Measurements from ENCODE around the gene SIL1. TPM values are rescaled to one million over a fixed set of nuclear protein-coding genes. Genes with fewer than 3 reads are reported as not detected.

The SIL1 gene
- total and polyA plus RNA-seq, 9 of the 15 experiments (the other 6 are each of a cell fraction or from before 2014, with no cell fraction given) = 1.3 to 30.5 (median 18.1) TPM

DNA sequence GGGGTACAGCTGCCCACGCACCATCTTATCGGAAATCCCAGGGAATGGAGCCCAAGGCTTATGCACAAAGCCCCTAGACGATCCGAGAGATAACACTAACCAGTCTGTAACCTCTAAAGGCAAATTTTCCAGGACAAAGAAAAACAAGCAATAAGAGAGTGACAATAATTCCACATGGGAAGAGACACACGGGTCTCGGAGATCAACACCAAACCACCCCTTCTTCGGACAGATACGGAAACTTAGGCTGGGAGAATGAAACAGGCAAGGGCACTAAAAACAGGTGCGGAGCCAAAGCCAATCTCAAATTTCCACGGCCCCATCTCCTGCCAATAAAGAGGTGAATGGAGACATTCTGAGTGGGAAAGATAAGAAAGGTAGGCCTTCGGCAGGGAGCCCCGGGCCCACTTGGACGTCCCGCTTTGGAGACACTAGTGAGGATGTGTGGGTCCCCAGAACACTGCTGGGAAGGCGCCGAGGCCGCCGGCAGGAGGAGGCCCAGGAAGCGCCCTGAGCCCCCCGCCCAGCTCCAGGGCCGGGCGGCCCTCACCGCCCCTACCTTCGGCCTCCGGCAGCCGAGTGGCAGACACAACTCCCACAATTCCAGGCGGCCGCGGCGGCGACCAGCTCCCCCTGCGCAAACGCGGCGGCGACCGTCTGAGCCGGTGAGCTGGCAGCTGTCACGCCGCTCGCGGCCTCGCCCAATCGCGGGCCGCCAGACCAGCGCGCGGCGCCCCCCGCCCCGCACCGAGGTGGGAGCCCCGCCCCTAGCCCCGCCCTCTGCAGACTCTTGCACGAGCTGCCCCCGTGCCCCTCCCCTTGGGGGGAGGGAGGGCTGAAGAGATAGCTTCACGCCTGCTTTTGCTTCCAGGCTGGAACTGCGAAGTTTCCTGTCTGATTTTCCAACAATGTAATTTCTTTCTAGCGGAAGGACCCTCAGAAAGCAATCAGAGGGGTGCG lies at the start of gene SIL1 (continued):
- TF ChIP-seq, protein P1, sequence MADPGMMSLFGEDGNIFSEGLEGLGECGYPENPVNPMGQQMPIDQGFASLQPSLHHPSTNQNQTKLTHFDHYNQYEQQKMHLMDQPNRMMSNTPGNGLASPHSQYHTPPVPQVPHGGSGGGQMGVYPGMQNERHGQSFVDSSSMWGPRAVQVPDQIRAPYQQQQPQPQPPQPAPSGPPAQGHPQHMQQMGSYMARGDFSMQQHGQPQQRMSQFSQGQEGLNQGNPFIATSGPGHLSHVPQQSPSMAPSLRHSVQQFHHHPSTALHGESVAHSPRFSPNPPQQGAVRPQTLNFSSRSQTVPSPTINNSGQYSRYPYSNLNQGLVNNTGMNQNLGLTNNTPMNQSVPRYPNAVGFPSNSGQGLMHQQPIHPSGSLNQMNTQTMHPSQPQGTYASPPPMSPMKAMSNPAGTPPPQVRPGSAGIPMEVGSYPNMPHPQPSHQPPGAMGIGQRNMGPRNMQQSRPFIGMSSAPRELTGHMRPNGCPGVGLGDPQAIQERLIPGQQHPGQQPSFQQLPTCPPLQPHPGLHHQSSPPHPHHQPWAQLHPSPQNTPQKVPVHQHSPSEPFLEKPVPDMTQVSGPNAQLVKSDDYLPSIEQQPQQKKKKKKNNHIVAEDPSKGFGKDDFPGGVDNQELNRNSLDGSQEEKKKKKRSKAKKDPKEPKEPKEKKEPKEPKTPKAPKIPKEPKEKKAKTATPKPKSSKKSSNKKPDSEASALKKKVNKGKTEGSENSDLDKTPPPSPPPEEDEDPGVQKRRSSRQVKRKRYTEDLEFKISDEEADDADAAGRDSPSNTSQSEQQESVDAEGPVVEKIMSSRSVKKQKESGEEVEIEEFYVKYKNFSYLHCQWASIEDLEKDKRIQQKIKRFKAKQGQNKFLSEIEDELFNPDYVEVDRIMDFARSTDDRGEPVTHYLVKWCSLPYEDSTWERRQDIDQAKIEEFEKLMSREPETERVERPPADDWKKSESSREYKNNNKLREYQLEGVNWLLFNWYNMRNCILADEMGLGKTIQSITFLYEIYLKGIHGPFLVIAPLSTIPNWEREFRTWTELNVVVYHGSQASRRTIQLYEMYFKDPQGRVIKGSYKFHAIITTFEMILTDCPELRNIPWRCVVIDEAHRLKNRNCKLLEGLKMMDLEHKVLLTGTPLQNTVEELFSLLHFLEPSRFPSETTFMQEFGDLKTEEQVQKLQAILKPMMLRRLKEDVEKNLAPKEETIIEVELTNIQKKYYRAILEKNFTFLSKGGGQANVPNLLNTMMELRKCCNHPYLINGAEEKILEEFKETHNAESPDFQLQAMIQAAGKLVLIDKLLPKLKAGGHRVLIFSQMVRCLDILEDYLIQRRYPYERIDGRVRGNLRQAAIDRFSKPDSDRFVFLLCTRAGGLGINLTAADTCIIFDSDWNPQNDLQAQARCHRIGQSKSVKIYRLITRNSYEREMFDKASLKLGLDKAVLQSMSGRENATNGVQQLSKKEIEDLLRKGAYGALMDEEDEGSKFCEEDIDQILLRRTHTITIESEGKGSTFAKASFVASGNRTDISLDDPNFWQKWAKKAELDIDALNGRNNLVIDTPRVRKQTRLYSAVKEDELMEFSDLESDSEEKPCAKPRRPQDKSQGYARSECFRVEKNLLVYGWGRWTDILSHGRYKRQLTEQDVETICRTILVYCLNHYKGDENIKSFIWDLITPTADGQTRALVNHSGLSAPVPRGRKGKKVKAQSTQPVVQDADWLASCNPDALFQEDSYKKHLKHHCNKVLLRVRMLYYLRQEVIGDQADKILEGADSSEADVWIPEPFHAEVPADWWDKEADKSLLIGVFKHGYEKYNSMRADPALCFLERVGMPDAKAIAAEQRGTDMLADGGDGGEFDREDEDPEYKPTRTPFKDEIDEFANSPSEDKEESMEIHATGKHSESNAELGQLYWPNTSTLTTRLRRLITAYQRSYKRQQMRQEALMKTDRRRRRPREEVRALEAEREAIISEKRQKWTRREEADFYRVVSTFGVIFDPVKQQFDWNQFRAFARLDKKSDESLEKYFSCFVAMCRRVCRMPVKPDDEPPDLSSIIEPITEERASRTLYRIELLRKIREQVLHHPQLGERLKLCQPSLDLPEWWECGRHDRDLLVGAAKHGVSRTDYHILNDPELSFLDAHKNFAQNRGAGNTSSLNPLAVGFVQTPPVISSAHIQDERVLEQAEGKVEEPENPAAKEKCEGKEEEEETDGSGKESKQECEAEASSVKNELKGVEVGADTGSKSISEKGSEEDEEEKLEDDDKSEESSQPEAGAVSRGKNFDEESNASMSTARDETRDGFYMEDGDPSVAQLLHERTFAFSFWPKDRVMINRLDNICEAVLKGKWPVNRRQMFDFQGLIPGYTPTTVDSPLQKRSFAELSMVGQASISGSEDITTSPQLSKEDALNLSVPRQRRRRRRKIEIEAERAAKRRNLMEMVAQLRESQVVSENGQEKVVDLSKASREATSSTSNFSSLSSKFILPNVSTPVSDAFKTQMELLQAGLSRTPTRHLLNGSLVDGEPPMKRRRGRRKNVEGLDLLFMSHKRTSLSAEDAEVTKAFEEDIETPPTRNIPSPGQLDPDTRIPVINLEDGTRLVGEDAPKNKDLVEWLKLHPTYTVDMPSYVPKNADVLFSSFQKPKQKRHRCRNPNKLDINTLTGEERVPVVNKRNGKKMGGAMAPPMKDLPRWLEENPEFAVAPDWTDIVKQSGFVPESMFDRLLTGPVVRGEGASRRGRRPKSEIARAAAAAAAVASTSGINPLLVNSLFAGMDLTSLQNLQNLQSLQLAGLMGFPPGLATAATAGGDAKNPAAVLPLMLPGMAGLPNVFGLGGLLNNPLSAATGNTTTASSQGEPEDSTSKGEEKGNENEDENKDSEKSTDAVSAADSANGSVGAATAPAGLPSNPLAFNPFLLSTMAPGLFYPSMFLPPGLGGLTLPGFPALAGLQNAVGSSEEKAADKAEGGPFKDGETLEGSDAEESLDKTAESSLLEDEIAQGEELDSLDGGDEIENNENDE (IDR thresholded peaks at IDR 0.05; ENCODE audit: low read depth, low read length) = no peak
- TF ChIP-seq KDM2B (CRISPR knock-in tag; IDR thresholded peaks at IDR 0.05) (no peak), MYBL2 (IDR thresholded peaks at IDR 0.05; ENCODE audit: low read depth) (no peak), MYBL2 (CRISPR knock-in tag; IDR thresholded peaks at IDR 0.05; ENCODE audit: borderline replicate concordance) (no peak), FOXK1 (CRISPR knock-in tag; IDR thresholded peaks at IDR 0.05; ENCODE audit: borderline replicate concordance) (peak; percentile 53; the same call in 1 of the 2 replicates), PCBP2 (IDR thresholded peaks at IDR 0.05; ENCODE audit: low read depth, low read length, poor library complexity, severe bottlenecking) (no peak), ARNT (IDR thresholded peaks at IDR 0.05) (peak in 1 of 2 experiments; percentile 42; a peak in 1 of 4 replicates), LEF1 (IDR thresholded peaks at IDR 0.05) (no peak), MBD2 (IDR thresholded peaks at IDR 0.05; ENCODE audit: borderline replicate concordance, low read depth) (peak; percentile 70; the same call in 1 of the 2 replicates), HNRNPH1 (optimal IDR thresholded peaks at IDR 0.05; ENCODE audit: low read depth, low read length) (no peak), ZNF717 (CRISPR knock-in tag; IDR thresholded peaks at IDR 0.05) (no peak)
- TF ChIP-seq, protein P2, sequence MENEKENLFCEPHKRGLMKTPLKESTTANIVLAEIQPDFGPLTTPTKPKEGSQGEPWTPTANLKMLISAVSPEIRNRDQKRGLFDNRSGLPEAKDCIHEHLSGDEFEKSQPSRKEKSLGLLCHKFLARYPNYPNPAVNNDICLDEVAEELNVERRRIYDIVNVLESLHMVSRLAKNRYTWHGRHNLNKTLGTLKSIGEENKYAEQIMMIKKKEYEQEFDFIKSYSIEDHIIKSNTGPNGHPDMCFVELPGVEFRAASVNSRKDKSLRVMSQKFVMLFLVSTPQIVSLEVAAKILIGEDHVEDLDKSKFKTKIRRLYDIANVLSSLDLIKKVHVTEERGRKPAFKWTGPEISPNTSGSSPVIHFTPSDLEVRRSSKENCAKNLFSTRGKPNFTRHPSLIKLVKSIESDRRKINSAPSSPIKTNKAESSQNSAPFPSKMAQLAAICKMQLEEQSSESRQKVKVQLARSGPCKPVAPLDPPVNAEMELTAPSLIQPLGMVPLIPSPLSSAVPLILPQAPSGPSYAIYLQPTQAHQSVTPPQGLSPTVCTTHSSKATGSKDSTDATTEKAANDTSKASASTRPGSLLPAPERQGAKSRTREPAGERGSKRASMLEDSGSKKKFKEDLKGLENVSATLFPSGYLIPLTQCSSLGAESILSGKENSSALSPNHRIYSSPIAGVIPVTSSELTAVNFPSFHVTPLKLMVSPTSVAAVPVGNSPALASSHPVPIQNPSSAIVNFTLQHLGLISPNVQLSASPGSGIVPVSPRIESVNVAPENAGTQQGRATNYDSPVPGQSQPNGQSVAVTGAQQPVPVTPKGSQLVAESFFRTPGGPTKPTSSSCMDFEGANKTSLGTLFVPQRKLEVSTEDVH (IDR thresholded peaks at IDR 0.05; ENCODE audit: low read depth, partially characterized antibody) = no peak
- TF ChIP-seq, protein P3, sequence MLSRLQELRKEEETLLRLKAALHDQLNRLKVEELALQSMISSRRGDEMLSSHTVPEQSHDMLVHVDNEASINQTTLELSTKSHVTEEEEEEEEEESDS (CRISPR knock-in tag; IDR thresholded peaks at IDR 0.05) = no peak
